HEK293 (cell line): ENCODE results near the gene PYHIN1.

Source experiments
- ATF2 ChIP-seq: fragments of 450-650 bp; formaldehyde crosslinking; IDR thresholded peaks from 2 replicates; pipeline ENCODE4 v1.5.1; 2016; ENCODE audit warnings: missing biosample characterization, missing genetic modification characterization, low read depth
- CTCF ChIP-seq: fragments of 450-650 bp; formaldehyde crosslinking; IDR thresholded peaks from 2 replicates; pipeline ENCODE4 v1.5.1; 2016; ENCODE audit warnings: missing biosample characterization, missing genetic modification characterization
- GLIS2 ChIP-seq: fragments of 450-650 bp; formaldehyde crosslinking; IDR thresholded peaks from 2 replicates; pipeline ENCODE4 v1.5.1; 2016; ENCODE audit warnings: missing biosample characterization, missing genetic modification characterization
- OVOL3 ChIP-seq: fragments of 450-650 bp; formaldehyde crosslinking; IDR thresholded peaks from 2 replicates; pipeline ENCODE4 v1.5.1; 2016; ENCODE audit warnings: missing biosample characterization, missing genetic modification characterization
- PRDM10 ChIP-seq: fragments of 450-650 bp; formaldehyde crosslinking; IDR thresholded peaks from 2 replicates; pipeline ENCODE4 v1.5.1; 2016; ENCODE audit warnings: missing biosample characterization, missing genetic modification characterization
- TSHZ1 ChIP-seq: fragments of 450-650 bp; formaldehyde crosslinking; IDR thresholded peaks from 2 replicates; pipeline ENCODE4 v1.5.1; 2016; ENCODE audit warnings: missing biosample characterization, missing genetic modification characterization, borderline replicate concordance
- ZNF112 ChIP-seq: fragments of 450-650 bp; formaldehyde crosslinking; IDR thresholded peaks from 2 replicates; pipeline ENCODE4 v1.5.0; 2017; ENCODE audit warnings: missing biosample characterization, missing genetic modification characterization
- ZNF146 ChIP-seq: fragments of 450-650 bp; formaldehyde crosslinking; IDR thresholded peaks from 2 replicates; pipeline ENCODE4 v1.5.1; 2016; ENCODE audit warnings: missing biosample characterization, missing genetic modification characterization
- ZNF302 ChIP-seq: fragments of 450-650 bp; formaldehyde crosslinking; IDR thresholded peaks from 2 replicates; pipeline ENCODE4 v1.5.1; 2016; ENCODE audit warnings: missing biosample characterization, missing genetic modification characterization, low read depth
- ZNF501 ChIP-seq: fragments of 450-650 bp; formaldehyde crosslinking; IDR thresholded peaks from 2 replicates; pipeline ENCODE4 v1.5.1; 2016; ENCODE audit warnings: missing biosample characterization, missing genetic modification characterization
- ZNF776 ChIP-seq: fragments of 450-650 bp; formaldehyde crosslinking; IDR thresholded peaks from 2 replicates; pipeline ENCODE4 v1.5.0; 2017; ENCODE audit warnings: missing biosample characterization, missing genetic modification characterization, borderline replicate concordance
- ZNF843 ChIP-seq: fragments of 450-650 bp; formaldehyde crosslinking; IDR thresholded peaks from 2 replicates; pipeline ENCODE4 v1.5.1; 2016; ENCODE audit warnings: missing biosample characterization, missing genetic modification characterization
- ZSCAN4 ChIP-seq: fragments of 450-650 bp; formaldehyde crosslinking; IDR thresholded peaks from 2 replicates; pipeline ENCODE4 v1.5.1; 2017; ENCODE audit warnings: missing biosample characterization, missing genetic modification characterization
- ZSCAN5A ChIP-seq: fragments of 450-650 bp; formaldehyde crosslinking; IDR thresholded peaks from 2 replicates; pipeline ENCODE4 v1.5.1; 2016; ENCODE audit warnings: missing biosample characterization, missing genetic modification characterization

- no peak for TF ChIP-seq CTCF (tag by site-specific recombination)
- TF ChIP-seq ZNF112 (tag by site-specific recombination): no peak
- no peak for TF ChIP-seq ZNF302 (tag by site-specific recombination)
- no peak for TF ChIP-seq GLIS2 (tag by site-specific recombination)
- no peak for TF ChIP-seq PRDM10 (tag by site-specific recombination)
- TF ChIP-seq ZNF843 (tag by site-specific recombination): no peak
- TF ChIP-seq TSHZ1 (tag by site-specific recombination): no peak
- TF ChIP-seq ZNF501 (tag by site-specific recombination): no peak
- no peak for TF ChIP-seq ZNF146 (tag by site-specific recombination)
- no peak for TF ChIP-seq ZSCAN4 (tag by site-specific recombination)
- TF ChIP-seq OVOL3: no peak
- TF ChIP-seq ATF2 (tag by site-specific recombination): no peak
- no peak for TF ChIP-seq ZSCAN5A (tag by site-specific recombination)
- no peak for TF ChIP-seq ZNF776
Measured at GRCh38 chr1:159009704-159010361, 78.5 kb downstream of the PYHIN1 start, which contains the start of gene IFI16.
